ENCODE data around the gene NRG3.

DNA sequence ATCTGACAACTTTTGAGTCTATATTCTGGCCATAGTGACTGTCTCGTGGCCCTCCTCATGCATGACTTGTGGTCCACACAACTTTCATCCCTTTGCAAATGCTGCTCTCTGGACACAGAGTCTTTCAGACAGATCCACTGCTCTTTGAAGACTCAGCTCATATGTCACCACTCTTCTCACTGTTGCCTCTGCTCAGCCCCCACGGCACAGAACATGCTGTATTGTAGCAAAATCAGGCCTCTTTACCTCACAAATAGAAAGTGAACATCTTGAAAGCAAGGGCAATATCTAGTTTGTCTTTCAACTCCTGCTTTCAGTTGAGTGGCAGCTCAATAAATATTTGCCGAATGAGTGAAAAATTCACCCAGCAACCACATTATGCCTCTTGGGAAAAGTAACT, 443.5 kb downstream of the NRG3 start:
- TF ChIP-seq, protein P1, sequence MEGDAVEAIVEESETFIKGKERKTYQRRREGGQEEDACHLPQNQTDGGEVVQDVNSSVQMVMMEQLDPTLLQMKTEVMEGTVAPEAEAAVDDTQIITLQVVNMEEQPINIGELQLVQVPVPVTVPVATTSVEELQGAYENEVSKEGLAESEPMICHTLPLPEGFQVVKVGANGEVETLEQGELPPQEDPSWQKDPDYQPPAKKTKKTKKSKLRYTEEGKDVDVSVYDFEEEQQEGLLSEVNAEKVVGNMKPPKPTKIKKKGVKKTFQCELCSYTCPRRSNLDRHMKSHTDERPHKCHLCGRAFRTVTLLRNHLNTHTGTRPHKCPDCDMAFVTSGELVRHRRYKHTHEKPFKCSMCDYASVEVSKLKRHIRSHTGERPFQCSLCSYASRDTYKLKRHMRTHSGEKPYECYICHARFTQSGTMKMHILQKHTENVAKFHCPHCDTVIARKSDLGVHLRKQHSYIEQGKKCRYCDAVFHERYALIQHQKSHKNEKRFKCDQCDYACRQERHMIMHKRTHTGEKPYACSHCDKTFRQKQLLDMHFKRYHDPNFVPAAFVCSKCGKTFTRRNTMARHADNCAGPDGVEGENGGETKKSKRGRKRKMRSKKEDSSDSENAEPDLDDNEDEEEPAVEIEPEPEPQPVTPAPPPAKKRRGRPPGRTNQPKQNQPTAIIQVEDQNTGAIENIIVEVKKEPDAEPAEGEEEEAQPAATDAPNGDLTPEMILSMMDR (conservative IDR thresholded peaks at IDR 0.05 in 1 of 2, IDR thresholded peaks at IDR 0.05 in 1 of 2; ENCODE audit: low read depth in 1 of 2, low read length in 2 of 2): no peak
- no peak for TF ChIP-seq EZH2 (IDR thresholded peaks at IDR 0.05; ENCODE audit: low read length, missing control alignments)

Data from fibroblast of lung (primary cell).